IMR-90 (cell line): ENCODE measurements around the gene RLF. TPM values are rescaled to one million over a fixed set of nuclear protein-coding genes. Genes with fewer than 3 reads are reported as not detected.

Source experiments
- ATAC-seq: fragments of 200-7000 bp; cut with Tn5 transposase; 2 replicates; pipeline ENCODE4 v1.9.1; 2020; ENCODE audit warnings: low read depth, mild to moderate bottlenecking, moderate library complexity
- BruUV-seq: library from RNA; stranded (reverse); fragments of 400-500 nt; replicated peaks from 2 replicates; lab custom pipeline; 2021; lab: Mats Ljungman, UMichigan
- CTCF ChIA-PET: fragments of 300-600 bp; formaldehyde crosslinking; extraction: SDS; loops from one replicate; lab custom pipeline; 2021; ENCODE audit warnings: antibody characterized with exemption; lab: Yijun Ruan, JAX
- POLR2A ChIA-PET: fragments of 300-600 bp; sonication (Branson Sonifier 250); formaldehyde crosslinking; loops from one replicate; lab custom pipeline; 2022; ENCODE audit warnings: antibody characterized with exemption; ENCODE audit not compliant: unreplicated experiment; lab: Charles Lee
- DNase-seq: peaks from one replicate; pipeline ENCODE4 v3.0.0; 2013
- H2AFZ ChIP-seq: replicated peaks from 2 replicates; pipeline ENCODE3; 2013; ENCODE audit warnings: low read length, mild to moderate bottlenecking; ENCODE audit not compliant: poor library complexity
- H2AK5ac ChIP-seq: 2 replicates; pipeline ENCODE4 v1.6.1; 2013; ENCODE audit warnings: low read depth, low read length, inconsistent platforms
- H2AK9ac ChIP-seq: replicated peaks from 2 replicates; pipeline ENCODE3; 2013; ENCODE audit warnings: mild to moderate bottlenecking, low read depth, low read length, moderate library complexity; ENCODE audit not compliant: poor library complexity
- H2BK120ac ChIP-seq: 2 replicates; pipeline ENCODE4 v1.6.1; 2013; ENCODE audit warnings: low read depth, low read length, inconsistent platforms
- H2BK15ac ChIP-seq: 3 replicates; pipeline ENCODE4 v1.6.1; 2013; ENCODE audit warnings: low read depth, low read length, inconsistent platforms
- H2BK20ac ChIP-seq: 2 replicates; pipeline ENCODE4 v1.6.1; 2013; ENCODE audit warnings: low read depth, mild to moderate bottlenecking, inconsistent platforms, low read length, moderate library complexity
- H2BK5ac ChIP-seq: 2 replicates; pipeline ENCODE4 v1.6.1; 2013; ENCODE audit warnings: mild to moderate bottlenecking, low read depth, low read length, inconsistent platforms; ENCODE audit not compliant: poor library complexity, severe bottlenecking
- H3K14ac ChIP-seq: replicated peaks from 2 replicates; pipeline ENCODE4 v1.6.1; 2013; ENCODE audit warnings: low read depth, low read length, inconsistent platforms
- H3K18ac ChIP-seq: 2 replicates; pipeline ENCODE4 v1.6.1; 2013; ENCODE audit warnings: low read depth, low read length, control low read depth
- H3K23ac ChIP-seq: 2 replicates; pipeline ENCODE4 v1.6.1; 2013; ENCODE audit warnings: low read depth, low read length, inconsistent platforms
- H3K27ac ChIP-seq: 2 replicates; pipeline ENCODE4 v1.5.1; 2013; ENCODE audit warnings: mild to moderate bottlenecking, control low read depth, low read length; ENCODE audit not compliant: insufficient read depth
- H3K27me3 ChIP-seq: 2 replicates; pipeline ENCODE4 v1.6.1; 2013; ENCODE audit warnings: low read length; ENCODE audit not compliant: control insufficient read depth, insufficient read depth
- H3K36me3 ChIP-seq: 2 replicates; pipeline ENCODE4 v1.6.1; 2013; ENCODE audit warnings: low read length, mixed read lengths; ENCODE audit not compliant: control insufficient read depth, insufficient read depth
- H3K4ac ChIP-seq: 2 replicates; pipeline ENCODE4 v1.6.1; 2013; ENCODE audit warnings: low read depth, low read length, inconsistent platforms
- H3K4me1 ChIP-seq: 2 replicates; pipeline ENCODE4 v1.6.1; 2013; ENCODE audit warnings: low read length, mixed read lengths; ENCODE audit not compliant: control insufficient read depth, insufficient read depth
- H3K4me2 ChIP-seq: 2 replicates; pipeline ENCODE4 v1.6.1; 2013; ENCODE audit warnings: low read depth, mild to moderate bottlenecking, control low read depth, low read length, moderate library complexity
- H3K4me3 ChIP-seq: 2 replicates; pipeline ENCODE4 v1.5.1; 2013; ENCODE audit warnings: low read depth, mild to moderate bottlenecking, control low read depth, low read length, moderate library complexity; ENCODE audit not compliant: insufficient read depth
- H3K56ac ChIP-seq: 2 replicates; pipeline ENCODE4 v1.6.1; 2013; ENCODE audit warnings: low read length, inconsistent platforms; ENCODE audit not compliant: insufficient read depth; ENCODE audit errors: extremely low read depth
- H3K79me1 ChIP-seq, 2 experiments: 2 replicates each; pipeline ENCODE4 v1.6.1; 2013; ENCODE audit warnings: low read length in 2 of 2, inconsistent platforms in 1 of 2, low read depth in 1 of 2
- H3K9ac ChIP-seq: 2 replicates; pipeline ENCODE4 v1.6.1; 2013; ENCODE audit warnings: low read depth, low read length, control low read depth
- H3K9me1 ChIP-seq: 2 replicates; pipeline ENCODE4 v1.6.1; 2013; ENCODE audit warnings: low read length, inconsistent platforms; ENCODE audit not compliant: insufficient read depth
- H3K9me3 ChIP-seq: 2 replicates; pipeline ENCODE4 v1.6.1; 2013; ENCODE audit warnings: low read length; ENCODE audit not compliant: control insufficient read depth, insufficient read depth
- H4K20me1 ChIP-seq: 2 replicates; pipeline ENCODE4 v1.6.1; 2013; ENCODE audit warnings: low read length, inconsistent platforms; ENCODE audit not compliant: insufficient read depth
- H4K5ac ChIP-seq: 2 replicates; pipeline ENCODE4 v1.6.1; 2013; ENCODE audit warnings: mild to moderate bottlenecking, low read depth, low read length, control low read depth
- H4K8ac ChIP-seq, 2 experiments: 2 replicates each; pipeline ENCODE4 v1.6.1; 2013; ENCODE audit warnings: low read depth in 2 of 2, low read length in 2 of 2, control low read depth in 1 of 2, inconsistent platforms in 1 of 2
- H4K91ac ChIP-seq: 2 replicates; pipeline ENCODE4 v1.6.1; 2013; ENCODE audit warnings: low read depth, low read length, inconsistent platforms; ENCODE audit not compliant: insufficient read depth
- FOS ChIP-seq: fragments of 150-350 bp; IDR thresholded peaks from 2 replicates; pipeline ENCODE4 v1.6.1; 2016; ENCODE audit warnings: low read depth, low read length
- MAFK ChIP-seq: IDR thresholded peaks from 2 replicates; pipeline ENCODE4 v1.6.1; 2012; ENCODE audit warnings: low read depth, low read length, improper control_type of control experiment
- WGBS, 2 experiments: methylation state at CpG; one replicate each; pipeline versions ENCODE4 v1.1.5 to v1.1.7; 2013; ENCODE audit warnings: missing lambda C conversion rate in 2 of 2; ENCODE audit not compliant: insufficient read length in 1 of 2; ENCODE audit errors: extremely low coverage in 2 of 2; 5-methylcytosine and 5-hydroxymethylcytosine counted together
- dilution Hi-C: fragments of 300-500 bp; cut with HindIII; formaldehyde crosslinking; loops from one replicate; pipeline ENCODE4 v1.14.3; 2018; ENCODE audit warnings: low sequenced_read_pairs; ENCODE audit not compliant: unreplicated experiment
- in situ Hi-C: fragments of 300-500 bp; cut with MboI; formaldehyde crosslinking; loops from 3 replicates; pipeline ENCODE4 v1.14.3; 2019; ENCODE audit warnings: low sequenced_read_pairs, inconsistent platforms, mixed read lengths
- intact Hi-C: fragments of 100-400 bp; cut with micrococcal nuclease; formaldehyde crosslinking; loops from 2 replicates; pipeline ENCODE4 v1.10.0; 2022
- polyA plus RNA-seq, 3 experiments: library from polyadenylated mRNA; depleted of rRNA; stranded (reverse); fragments of >200 nt; gene quantifications; 2 replicates each; pipeline ENCODE4 v1.2.3, GENCODE V29; 2012; ENCODE audit warnings: low replicate concordance in 1 of 3
- total RNA-seq: library from RNA; depleted of rRNA; stranded (reverse); fragments of >200 nt; gene quantifications from 2 replicates; pipeline ENCODE4 v1.2.3, GENCODE V29; 2012

RLF gene
- total and polyA plus RNA-seq, 2 of the 4 experiments (the other 2 are of a cell fraction) = 4.4 to 29.8 TPM

DNA sequence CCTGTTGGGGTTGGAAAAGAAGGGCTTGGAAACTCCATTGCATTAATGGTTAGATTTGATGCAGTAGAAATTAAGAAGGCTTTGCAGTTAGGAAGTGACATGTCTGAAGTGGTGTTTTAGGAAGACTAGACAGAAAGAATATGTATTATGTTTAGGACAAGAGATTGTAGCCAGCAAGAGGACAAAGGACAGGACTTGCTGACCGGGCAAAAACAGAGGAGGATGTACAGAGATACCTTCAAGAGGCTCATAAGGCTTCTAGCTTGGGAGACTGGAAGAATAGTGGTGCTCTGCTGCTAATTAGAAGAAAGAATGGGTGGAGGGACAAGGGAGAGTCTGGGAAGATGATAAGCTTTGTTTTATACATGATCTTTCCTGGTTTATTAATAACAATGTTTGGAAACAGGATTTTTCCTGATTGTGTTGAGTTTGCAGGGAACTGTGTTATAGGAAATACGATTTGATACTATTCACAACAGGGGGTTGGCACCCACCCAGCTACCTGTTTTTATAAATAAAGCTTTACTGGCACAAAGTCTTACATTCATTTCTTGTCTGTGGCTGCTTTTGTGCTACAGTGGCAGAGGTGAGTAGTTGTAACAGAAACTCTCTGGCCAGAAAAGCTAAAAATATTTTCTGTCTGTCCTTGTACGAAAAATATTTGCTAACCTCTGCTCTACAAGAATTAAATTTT lies 49.5 kb downstream of the RLF start:
- BruUV-seq = no TSS peak
- no peak overlapping the region for H3K4me3 ChIP-seq

More for the DNA sequence above, 49.5 kb downstream of the RLF start:
- ATAC-seq (no peak), DNase-seq (no peak)
- Histone ChIP-seq H3K56ac (no peak overlapping the region), H2BK20ac (no peak overlapping the region), H3K79me1 (peaks cover 34 to 55% of the 10 kb centered on the region in 2 experiments), H3K4me2 (no peak overlapping the region), H4K8ac (no peak overlapping the region), H3K27me3 (no peaks in the 10 kb centered on the region), H3K4me1 (no peaks in the 10 kb centered on the region), H2BK120ac (no peak overlapping the region), H4K5ac (no peak overlapping the region), H3K27ac (no peak overlapping the region), H3K23ac (no peak overlapping the region; the same call in 1 of the 2 replicates), H2BK15ac (no peak overlapping the region), H2BK5ac (no peak overlapping the region), H3K9me3 (no peaks in the 10 kb centered on the region), H3K36me3 (peaks cover 13% of the 10 kb centered on the region), H3K9me1 (no peaks in the 10 kb centered on the region), H3K14ac (no peak overlapping the region), H3K4ac (no peak overlapping the region), H4K91ac (no peak overlapping the region), H4K20me1 (peaks cover 7% of the 10 kb centered on the region), H2AK9ac (no peak overlapping the region), H3K9ac (no peak overlapping the region), H3K18ac (no peak overlapping the region), H2AFZ (no peak overlapping the region), H2AK5ac (no peak overlapping the region)
- in situ Hi-C loops = no loop called here
- CTCF ChIA-PET = interaction anchor here (1.0 kb wide), 1 partner anchor 11 kb away, joined by 3 read pairs; no protein-coding TSS in a partner anchor
- WGBS, 2 experiments = no CpG with 5 or more reads among the region's 3 CpGs
- dilution Hi-C loops = no loop called here
- POLR2A ChIA-PET = no interaction called here
- TF ChIP-seq MAFK (peak; percentile 90), FOS (no peak)
- intact Hi-C loops = no loop called here
